ENCODE measurements around the gene AGPS.

AGPS gene

DNA sequence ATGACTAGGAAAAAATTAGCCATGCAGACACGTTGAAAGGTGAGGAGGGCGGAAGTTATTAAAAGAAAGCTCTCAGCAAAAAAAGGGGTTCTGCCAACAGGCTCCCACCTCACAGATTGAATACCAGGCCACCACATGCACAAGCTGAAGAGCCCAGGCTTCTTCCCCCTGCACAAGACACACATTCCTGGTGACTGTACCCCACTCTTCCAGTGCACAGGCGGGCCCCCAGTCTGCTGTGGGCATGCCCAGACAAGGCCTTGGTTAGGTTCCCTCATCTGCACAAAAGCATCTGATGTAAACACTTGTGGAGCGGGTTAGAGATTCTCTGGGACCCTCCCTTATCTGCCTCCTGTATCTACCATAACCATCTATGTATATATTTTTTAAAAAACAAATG lies 81.7 kb downstream of the AGPS start:
- no peak for DNase-seq (ENCODE audit: low spot score)
- in situ Hi-C loops (cut with MboI; ENCODE audit: low pct_unique_long_range_greater_than_20kb, low sequenced_read_pairs, unreplicated experiment) = no loop called here
- TF ChIP-seq, protein P1, sequence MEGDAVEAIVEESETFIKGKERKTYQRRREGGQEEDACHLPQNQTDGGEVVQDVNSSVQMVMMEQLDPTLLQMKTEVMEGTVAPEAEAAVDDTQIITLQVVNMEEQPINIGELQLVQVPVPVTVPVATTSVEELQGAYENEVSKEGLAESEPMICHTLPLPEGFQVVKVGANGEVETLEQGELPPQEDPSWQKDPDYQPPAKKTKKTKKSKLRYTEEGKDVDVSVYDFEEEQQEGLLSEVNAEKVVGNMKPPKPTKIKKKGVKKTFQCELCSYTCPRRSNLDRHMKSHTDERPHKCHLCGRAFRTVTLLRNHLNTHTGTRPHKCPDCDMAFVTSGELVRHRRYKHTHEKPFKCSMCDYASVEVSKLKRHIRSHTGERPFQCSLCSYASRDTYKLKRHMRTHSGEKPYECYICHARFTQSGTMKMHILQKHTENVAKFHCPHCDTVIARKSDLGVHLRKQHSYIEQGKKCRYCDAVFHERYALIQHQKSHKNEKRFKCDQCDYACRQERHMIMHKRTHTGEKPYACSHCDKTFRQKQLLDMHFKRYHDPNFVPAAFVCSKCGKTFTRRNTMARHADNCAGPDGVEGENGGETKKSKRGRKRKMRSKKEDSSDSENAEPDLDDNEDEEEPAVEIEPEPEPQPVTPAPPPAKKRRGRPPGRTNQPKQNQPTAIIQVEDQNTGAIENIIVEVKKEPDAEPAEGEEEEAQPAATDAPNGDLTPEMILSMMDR (IDR thresholded peaks at IDR 0.05; ENCODE audit: extremely low read depth, insufficient read depth, missing control alignments) = no peak

GRCh38 chr2:177474998-177475397 lies 82.4 kb downstream of the AGPS start:
- TF ChIP-seq, protein P1 (IDR thresholded peaks at IDR 0.05; ENCODE audit: extremely low read depth, insufficient read depth, missing control alignments) = no peak
- no peak for DNase-seq (ENCODE audit: low spot score)
- in situ Hi-C loops (cut with MboI; ENCODE audit: low pct_unique_long_range_greater_than_20kb, low sequenced_read_pairs, unreplicated experiment) = no loop called here

- TF ChIP-seq, protein P1 (IDR thresholded peaks at IDR 0.05; ENCODE audit: extremely low read depth, insufficient read depth, missing control alignments) = no peak
- DNase-seq (ENCODE audit: low spot score) = no peak
- in situ Hi-C loops (cut with MboI; ENCODE audit: low pct_unique_long_range_greater_than_20kb, low sequenced_read_pairs, unreplicated experiment) = no loop called here
Measured at GRCh38 chr2:177476897-177477296, 84.3 kb downstream of the AGPS start.

DNA sequence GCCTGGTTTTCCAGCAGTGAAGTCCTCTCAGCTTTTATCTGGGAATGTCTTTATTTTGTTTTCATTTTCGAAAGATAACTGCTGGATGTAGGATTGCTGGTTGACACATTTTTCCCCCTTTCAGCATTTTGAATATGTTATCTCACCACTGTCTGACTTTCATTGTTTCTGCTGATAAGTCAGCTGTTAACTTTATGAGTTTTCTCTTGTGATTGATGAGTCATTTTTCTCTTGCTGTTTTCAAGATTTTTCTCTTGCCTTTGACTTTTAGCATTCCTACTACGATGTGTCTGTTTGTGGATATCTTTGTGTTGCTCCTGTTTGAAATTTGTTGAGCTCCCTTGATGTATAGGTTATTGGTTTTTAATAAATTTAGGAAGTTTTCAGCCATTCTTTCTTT lies 85.5 kb downstream of the AGPS start:
- TF ChIP-seq, protein P1 (IDR thresholded peaks at IDR 0.05; ENCODE audit: extremely low read depth, insufficient read depth, missing control alignments) = no peak
- DNase-seq (ENCODE audit: low spot score) = no peak
- in situ Hi-C loops (cut with MboI; ENCODE audit: low pct_unique_long_range_greater_than_20kb, low sequenced_read_pairs, unreplicated experiment) = no loop called here

GRCh38 chr2:177478907-177479306 lies 86.3 kb downstream of the AGPS start:
- in situ Hi-C loops (cut with MboI; ENCODE audit: low pct_unique_long_range_greater_than_20kb, low sequenced_read_pairs, unreplicated experiment) = no loop called here
- no peak for DNase-seq (ENCODE audit: low spot score)
- TF ChIP-seq, protein P1 (IDR thresholded peaks at IDR 0.05; ENCODE audit: extremely low read depth, insufficient read depth, missing control alignments) = no peak

GRCh38 chr2:177482195-177482594 lies 89.6 kb downstream of the AGPS start:
- TF ChIP-seq, protein P1 (IDR thresholded peaks at IDR 0.05; ENCODE audit: extremely low read depth, insufficient read depth, missing control alignments) = no peak
- in situ Hi-C loops (cut with MboI; ENCODE audit: low pct_unique_long_range_greater_than_20kb, low sequenced_read_pairs, unreplicated experiment) = no loop called here
- DNase-seq (ENCODE audit: low spot score) = no peak

- in situ Hi-C loops (cut with MboI; ENCODE audit: low pct_unique_long_range_greater_than_20kb, low sequenced_read_pairs, unreplicated experiment) = no loop called here
- TF ChIP-seq, protein P1 (IDR thresholded peaks at IDR 0.05; ENCODE audit: extremely low read depth, insufficient read depth, missing control alignments) = no peak
- DNase-seq (ENCODE audit: low spot score) = no peak
Measured at GRCh38 chr2:177483531-177483930, 91.0 kb downstream of the AGPS start.

All from GM13977 (cell line).